HepG2 (cell line): ENCODE measurements around the gene CHKB. TPM values are rescaled to one million over a fixed set of nuclear protein-coding genes. Genes with fewer than 3 reads are reported as not detected.
A peak's percentile ranks its signal among the peaks of the same experiment; 100 is the strongest.

Source experiments
- DMAP1 ChIP-seq: IDR thresholded peaks from 2 replicates; pipeline ENCODE4 v1.6.1; 2016
- EP300 ChIP-seq, 3 experiments: sonication (generic) in 1 of 3; formaldehyde crosslinking in 1 of 3; IDR thresholded peaks; 2 replicates each; pipeline versions ENCODE4 v1.5.1 to v1.6.1; 2011 to 2020; ENCODE audit warnings: low read depth in 2 of 3, low read length in 2 of 3, borderline replicate concordance in 1 of 3, improper control_type of control experiment in 1 of 3, mild to moderate bottlenecking in 1 of 3, missing genetic modification reagents in 1 of 3, moderate library complexity in 1 of 3
- FOXA3 ChIP-seq: IDR thresholded peaks from 2 replicates; pipeline ENCODE4 v1.6.1; 2016; ENCODE audit warnings: missing genetic modification reagents, missing compliant biosample characterization
- HNRNPH1 ChIP-seq: fragments of 200-400 bp; formaldehyde crosslinking; optimal IDR thresholded peaks from 2 replicates; pipeline ENCODE3; 2017; ENCODE audit warnings: mild to moderate bottlenecking, low read depth, low read length
- LCORL ChIP-seq, 2 experiments: fragments of 450-650 bp in 1 of 2; sonication (generic) in 1 of 2; formaldehyde crosslinking in 1 of 2; IDR thresholded peaks; 2 replicates each; pipeline versions ENCODE4 v1.5.0 to v1.6.1; 2017 to 2020; ENCODE audit warnings: antibody characterized with exemption in 1 of 2, missing genetic modification reagents in 1 of 2
- MEIS1 ChIP-seq: sonication (generic); formaldehyde crosslinking; IDR thresholded peaks from 2 replicates; pipeline ENCODE4 v1.9.0; 2021; ENCODE audit warnings: mild to moderate bottlenecking, missing genetic modification reagents, moderate library complexity, borderline replicate concordance
- MTF1 ChIP-seq: sonication (generic); formaldehyde crosslinking; IDR thresholded peaks from 2 replicates; pipeline ENCODE4 v1.5.0; 2020; ENCODE audit warnings: missing genetic modification reagents
- NFE2 ChIP-seq: sonication (generic); formaldehyde crosslinking; IDR thresholded peaks from 2 replicates; pipeline ENCODE4 v1.4.0; 2020; ENCODE audit warnings: missing genetic modification reagents
- RAD51 ChIP-seq: fragments of 450-650 bp; IDR thresholded peaks from 2 replicates; pipeline ENCODE4 v1.6.1; 2016; ENCODE audit warnings: borderline replicate concordance
- RARG ChIP-seq: sonication (generic); formaldehyde crosslinking; IDR thresholded peaks from 2 replicates; pipeline ENCODE4 v1.4.0; 2020; ENCODE audit warnings: low read depth, mild to moderate bottlenecking, missing genetic modification reagents
- RELA ChIP-seq: sonication (generic); formaldehyde crosslinking; IDR thresholded peaks from 2 replicates; pipeline ENCODE4 v1.4.0; 2020; ENCODE audit warnings: missing genetic modification reagents
- SAFB2 ChIP-seq: sonication (generic); formaldehyde crosslinking; IDR thresholded peaks from 2 replicates; pipeline ENCODE4 v1.5.1; 2020; ENCODE audit warnings: missing genetic modification reagents, low read depth, mild to moderate bottlenecking, borderline replicate concordance
- THYN1 ChIP-seq: sonication (generic); formaldehyde crosslinking; IDR thresholded peaks from 2 replicates; pipeline ENCODE4 v1.8.1; 2023; ENCODE audit warnings: low read depth, mild to moderate bottlenecking, moderate library complexity, missing genetic modification reagents, borderline replicate concordance
- WIZ ChIP-seq: sonication (generic); formaldehyde crosslinking; IDR thresholded peaks from 2 replicates; pipeline ENCODE4 v1.5.1; 2020; ENCODE audit warnings: mild to moderate bottlenecking, missing genetic modification reagents
- ZFY ChIP-seq: sonication (generic); formaldehyde crosslinking; IDR thresholded peaks from 2 replicates; pipeline ENCODE4 v1.4.0; 2020; ENCODE audit warnings: missing genetic modification reagents
- ZNF274 ChIP-seq: sonication (generic); formaldehyde crosslinking; IDR thresholded peaks from 2 replicates; pipeline ENCODE4 v1.5.1; 2020; ENCODE audit warnings: mild to moderate bottlenecking, missing genetic modification reagents
- ZNF292 ChIP-seq: sonication (generic); formaldehyde crosslinking; IDR thresholded peaks from 2 replicates; pipeline ENCODE4 v1.8.1; 2022; ENCODE audit warnings: mild to moderate bottlenecking, low read depth, missing genetic modification reagents, borderline replicate concordance
- ZNF33B ChIP-seq: sonication (generic); formaldehyde crosslinking; IDR thresholded peaks from 2 replicates; pipeline ENCODE4 v1.5.1; 2020; ENCODE audit warnings: mild to moderate bottlenecking, missing genetic modification reagents
- ZNF546 ChIP-seq: sonication (generic); formaldehyde crosslinking; conservative IDR thresholded peaks from 2 replicates; pipeline ENCODE4 v1.8.1; 2023; ENCODE audit warnings: mild to moderate bottlenecking, missing genetic modification reagents
- ZNF564 ChIP-seq: sonication (generic); formaldehyde crosslinking; IDR thresholded peaks from 2 replicates; pipeline ENCODE4 v1.8.1; 2023; ENCODE audit warnings: mild to moderate bottlenecking, missing genetic modification reagents
- ZNF629 ChIP-seq: sonication (generic); formaldehyde crosslinking; conservative IDR thresholded peaks from 2 replicates; pipeline ENCODE4 v1.5.0; 2020; ENCODE audit warnings: missing genetic modification reagents
- ZNF674 ChIP-seq: sonication (generic); formaldehyde crosslinking; IDR thresholded peaks from 2 replicates; pipeline ENCODE4 v1.5.0; 2020; ENCODE audit warnings: low read depth, mild to moderate bottlenecking, missing genetic modification reagents
- polyA plus RNA-seq, 8 experiments: library from polyadenylated mRNA; depleted of rRNA in 3 of 8; stranded (reverse) in 7 of 8; unstranded in 1 of 8; fragments of >200 nt; fragmentation: Illumina TruSeq in 4 of 8; extraction: Trizol in 4 of 8; gene quantifications; 2 replicates each; pipeline versions ENCODE4 v1.2.1 to v1.2.3, GENCODE V29; 2011 to 2016; ENCODE audit warnings: low read depth in 4 of 8, missing spikeins in 1 of 8, mixed read lengths in 1 of 8; ENCODE audit not compliant: insufficient read depth in 1 of 8
- total RNA-seq, 5 experiments: library from RNA; depleted of rRNA; stranded (reverse); fragments of >200 nt; fragmentation: Illumina TruSeq; extraction: Trizol; gene quantifications; 2 replicates each; pipeline ENCODE4 v1.2.3, GENCODE V29; 2016; ENCODE audit warnings: low read depth in 1 of 5
- TF ChIP-seq, protein P1 (sequence below): sonication (generic); formaldehyde crosslinking; IDR thresholded peaks from 2 replicates; pipeline ENCODE4 v1.5.0; 2020; ENCODE audit warnings: missing genetic modification reagents
- TF ChIP-seq, protein P2 (sequence below), 2 experiments: sonication (generic) in 1 of 2; formaldehyde crosslinking in 1 of 2; IDR thresholded peaks; 2 replicates each; pipeline versions ENCODE4 v1.5.1 to v1.6.1; 2011 to 2020; ENCODE audit warnings: borderline replicate concordance in 1 of 2, low read depth in 1 of 2, low read length in 1 of 2, mild to moderate bottlenecking in 1 of 2, missing genetic modification reagents in 1 of 2, moderate library complexity in 1 of 2
- TF ChIP-seq, protein P3 (sequence below): fragments of 450-650 bp; IDR thresholded peaks from 2 replicates; pipeline ENCODE4 v1.6.1; 2017; ENCODE audit warnings: mild to moderate bottlenecking

The CHKB gene
- total and polyA plus RNA-seq, 2 of the 13 experiments (the other 11 are each of a cell fraction or from before 2014, with no cell fraction given), result 24.5 to 42.7 TPM

DNA sequence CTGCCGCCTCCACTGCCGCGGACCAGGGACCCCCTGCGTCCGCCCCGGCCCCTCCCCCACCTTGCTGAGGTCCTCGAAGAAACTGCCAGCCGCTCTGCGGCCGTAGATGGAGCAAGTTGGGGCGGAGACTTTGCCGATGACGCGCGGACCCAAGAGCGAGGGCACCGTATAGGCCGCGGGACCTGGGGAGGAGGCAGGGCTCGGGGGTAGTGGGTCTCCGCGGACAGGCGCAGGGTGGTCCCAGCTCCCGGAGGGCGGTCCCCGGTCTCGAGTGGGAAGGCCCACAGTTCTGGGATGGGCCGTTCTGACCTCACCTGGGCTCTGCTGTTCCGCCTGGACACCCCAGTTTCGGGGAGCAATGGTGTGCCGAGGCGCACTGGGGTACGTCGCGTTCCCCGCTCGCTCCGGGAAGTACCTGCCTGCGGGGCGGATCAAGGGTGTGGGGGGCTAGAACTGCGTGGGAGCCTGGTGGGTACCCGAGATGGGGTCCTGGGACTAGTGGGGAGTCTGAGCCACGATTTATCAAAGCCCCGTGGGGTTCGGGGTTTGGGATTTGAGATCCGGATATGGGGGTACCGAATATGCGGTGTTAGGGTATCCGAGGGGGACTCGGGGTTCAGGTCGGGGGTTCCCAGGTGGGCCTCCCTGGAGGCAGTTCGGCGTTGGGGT is 51.6 kb downstream of the CHKB start (continued):
- TF ChIP-seq MEIS1 (CRISPR knock-in tag) (peak; percentile 73; the same call in 1 of the 2 replicates), ZNF33B (no peak), ZNF674 (CRISPR knock-in tag) (no peak), RARG (CRISPR knock-in tag) (no peak), ZNF274 (no peak), MTF1 (CRISPR knock-in tag) (no peak), ZNF564 (CRISPR knock-in tag) (peak; percentile 16; the same call in 1 of the 2 replicates), RELA (CRISPR knock-in tag) (no peak), LCORL (IDR thresholded peaks at IDR 0.05) (no peak), LCORL (CRISPR knock-in tag; IDR thresholded peaks at IDR 0.05) (no peak), WIZ (CRISPR knock-in tag) (no peak), DMAP1 (no peak), FOXA3 (CRISPR knock-in tag) (no peak), THYN1 (CRISPR knock-in tag) (no peak), EP300 (IDR thresholded peaks at IDR 0.05; ENCODE audit: low read depth in 2 of 2, low read length in 2 of 2) (no peak), EP300 (CRISPR knock-in tag; IDR thresholded peaks at IDR 0.05; ENCODE audit: borderline replicate concordance) (no peak), SAFB2 (CRISPR knock-in tag) (0 out of 2 replicates have a peak, but pooled peaks have one; percentile 29), ZFY (CRISPR knock-in tag) (no peak), ZNF546 (CRISPR knock-in tag) (no peak), NFE2 (CRISPR knock-in tag) (no peak), ZNF292 (CRISPR knock-in tag) (no peak), ZNF629 (CRISPR knock-in tag) (no peak), HNRNPH1 (peak; percentile 81), RAD51 (no peak)
- TF ChIP-seq, protein P1, sequence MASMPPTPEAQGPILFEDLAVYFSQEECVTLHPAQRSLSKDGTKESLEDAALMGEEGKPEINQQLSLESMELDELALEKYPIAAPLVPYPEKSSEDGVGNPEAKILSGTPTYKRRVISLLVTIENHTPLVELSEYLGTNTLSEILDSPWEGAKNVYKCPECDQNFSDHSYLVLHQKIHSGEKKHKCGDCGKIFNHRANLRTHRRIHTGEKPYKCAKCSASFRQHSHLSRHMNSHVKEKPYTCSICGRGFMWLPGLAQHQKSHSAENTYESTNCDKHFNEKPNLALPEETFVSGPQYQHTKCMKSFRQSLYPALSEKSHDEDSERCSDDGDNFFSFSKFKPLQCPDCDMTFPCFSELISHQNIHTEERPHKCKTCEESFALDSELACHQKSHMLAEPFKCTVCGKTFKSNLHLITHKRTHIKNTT, result no peak
- TF ChIP-seq, protein P2, sequence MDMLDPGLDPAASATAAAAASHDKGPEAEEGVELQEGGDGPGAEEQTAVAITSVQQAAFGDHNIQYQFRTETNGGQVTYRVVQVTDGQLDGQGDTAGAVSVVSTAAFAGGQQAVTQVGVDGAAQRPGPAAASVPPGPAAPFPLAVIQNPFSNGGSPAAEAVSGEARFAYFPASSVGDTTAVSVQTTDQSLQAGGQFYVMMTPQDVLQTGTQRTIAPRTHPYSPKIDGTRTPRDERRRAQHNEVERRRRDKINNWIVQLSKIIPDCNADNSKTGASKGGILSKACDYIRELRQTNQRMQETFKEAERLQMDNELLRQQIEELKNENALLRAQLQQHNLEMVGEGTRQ (IDR thresholded peaks at IDR 0.05; ENCODE audit: low read depth, low read length), result no peak
- TF ChIP-seq, protein P2 (CRISPR knock-in tag; IDR thresholded peaks at IDR 0.05; ENCODE audit: borderline replicate concordance), result no peak
- TF ChIP-seq, protein P3, sequence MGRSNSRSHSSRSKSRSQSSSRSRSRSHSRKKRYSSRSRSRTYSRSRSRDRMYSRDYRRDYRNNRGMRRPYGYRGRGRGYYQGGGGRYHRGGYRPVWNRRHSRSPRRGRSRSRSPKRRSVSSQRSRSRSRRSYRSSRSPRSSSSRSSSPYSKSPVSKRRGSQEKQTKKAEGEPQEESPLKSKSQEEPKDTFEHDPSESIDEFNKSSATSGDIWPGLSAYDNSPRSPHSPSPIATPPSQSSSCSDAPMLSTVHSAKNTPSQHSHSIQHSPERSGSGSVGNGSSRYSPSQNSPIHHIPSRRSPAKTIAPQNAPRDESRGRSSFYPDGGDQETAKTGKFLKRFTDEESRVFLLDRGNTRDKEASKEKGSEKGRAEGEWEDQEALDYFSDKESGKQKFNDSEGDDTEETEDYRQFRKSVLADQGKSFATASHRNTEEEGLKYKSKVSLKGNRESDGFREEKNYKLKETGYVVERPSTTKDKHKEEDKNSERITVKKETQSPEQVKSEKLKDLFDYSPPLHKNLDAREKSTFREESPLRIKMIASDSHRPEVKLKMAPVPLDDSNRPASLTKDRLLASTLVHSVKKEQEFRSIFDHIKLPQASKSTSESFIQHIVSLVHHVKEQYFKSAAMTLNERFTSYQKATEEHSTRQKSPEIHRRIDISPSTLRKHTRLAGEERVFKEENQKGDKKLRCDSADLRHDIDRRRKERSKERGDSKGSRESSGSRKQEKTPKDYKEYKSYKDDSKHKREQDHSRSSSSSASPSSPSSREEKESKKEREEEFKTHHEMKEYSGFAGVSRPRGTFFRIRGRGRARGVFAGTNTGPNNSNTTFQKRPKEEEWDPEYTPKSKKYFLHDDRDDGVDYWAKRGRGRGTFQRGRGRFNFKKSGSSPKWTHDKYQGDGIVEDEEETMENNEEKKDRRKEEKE, result no peak
